HT1080 (cell line): Measurements from ENCODE around the gene ZBTB38. TPM values are rescaled to one million over a fixed set of nuclear protein-coding genes. Genes with fewer than 3 reads are reported as not detected.

Experiments
- DNase-seq: peaks from one replicate; pipeline ENCODE4 v3.0.0-alpha.2; 2015; ENCODE audit warnings: low read depth
- total RNA-seq: library from RNA; depleted of rRNA; stranded (reverse); fragments of >200 nt; shearing (Covaris generic); gene quantifications from 2 replicates; pipeline ENCODE4 v1.2.3, GENCODE V29; 2014

Gene ZBTB38
- total RNA-seq, 1 experiment from 2014 or later = 266 TPM

GRCh38 chr3:141386611-141387111, 18.4 kb downstream of the ZBTB38 start:
- DNase-seq = no peak

GRCh38 chr3:141387516-141387915, 19.2 kb downstream of the ZBTB38 start:
- no peak for DNase-seq

GRCh38 chr3:141388395-141388794, 20.1 kb downstream of the ZBTB38 start:
- no peak for DNase-seq

GRCh38 chr3:141388823-141389621, 20.7 kb downstream of the ZBTB38 start:
- DNase-seq = no peak

- DNase-seq = no peak
These were observed 21.4 kb downstream of the ZBTB38 start for GRCh38 chr3:141389703-141390102.

DNA sequence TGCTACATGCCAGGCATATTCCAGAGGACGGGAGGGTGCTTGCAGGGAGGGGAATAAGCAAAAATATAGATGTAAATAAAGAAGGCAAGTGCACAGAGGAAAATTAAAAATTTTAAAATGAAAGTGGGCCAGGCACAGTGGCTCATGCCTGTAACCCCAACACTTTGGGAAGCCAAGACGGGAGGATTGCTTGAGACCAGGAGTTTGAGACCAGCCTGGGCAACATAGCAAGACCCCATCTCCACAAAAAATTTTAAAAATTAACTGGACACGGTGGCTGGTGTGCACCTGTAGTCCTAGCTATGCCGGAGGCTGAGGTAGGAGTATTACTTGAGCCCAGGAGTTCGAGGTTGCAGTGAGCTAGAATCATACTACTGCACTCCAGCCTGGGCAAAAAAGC, 22.4 kb downstream of the ZBTB38 start:
- no peak for DNase-seq

DNA sequence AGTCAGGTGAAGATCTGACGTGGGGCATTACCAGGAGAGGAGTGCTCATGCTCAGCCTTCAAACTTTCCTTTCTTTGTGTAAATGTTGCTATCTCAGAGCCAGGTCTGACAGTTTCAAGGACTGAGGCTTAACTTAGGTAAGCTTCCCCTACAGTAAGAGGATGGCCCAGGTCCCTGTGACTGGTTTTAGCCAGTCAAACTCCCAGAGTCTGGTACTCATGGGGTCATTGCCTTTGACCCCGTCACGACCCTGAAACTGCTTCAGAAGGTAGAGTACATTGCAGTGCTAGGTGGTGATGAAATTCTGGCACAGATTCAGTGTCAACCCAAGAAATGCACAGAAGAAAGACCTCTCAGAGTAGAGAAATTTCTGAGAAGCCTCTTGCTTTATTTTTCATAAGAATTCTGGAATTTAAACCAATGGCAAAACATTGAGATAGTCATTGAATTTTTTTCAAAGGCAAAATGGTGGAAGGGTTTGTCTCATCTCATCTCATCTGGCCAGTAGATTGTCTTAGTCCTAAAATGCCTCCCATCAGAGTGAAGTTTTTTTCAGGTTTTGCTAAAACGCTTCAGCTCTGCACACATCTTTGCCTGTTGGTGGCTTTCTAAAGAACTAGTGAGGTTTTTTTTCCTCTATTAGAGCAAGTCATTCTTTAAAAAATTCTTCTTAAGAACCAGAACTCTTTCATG, 23.1 kb downstream of the ZBTB38 start:
- no peak for DNase-seq

GRCh38 chr3:141391991-141392316, 23.6 kb downstream of the ZBTB38 start:
- no peak for DNase-seq

DNA sequence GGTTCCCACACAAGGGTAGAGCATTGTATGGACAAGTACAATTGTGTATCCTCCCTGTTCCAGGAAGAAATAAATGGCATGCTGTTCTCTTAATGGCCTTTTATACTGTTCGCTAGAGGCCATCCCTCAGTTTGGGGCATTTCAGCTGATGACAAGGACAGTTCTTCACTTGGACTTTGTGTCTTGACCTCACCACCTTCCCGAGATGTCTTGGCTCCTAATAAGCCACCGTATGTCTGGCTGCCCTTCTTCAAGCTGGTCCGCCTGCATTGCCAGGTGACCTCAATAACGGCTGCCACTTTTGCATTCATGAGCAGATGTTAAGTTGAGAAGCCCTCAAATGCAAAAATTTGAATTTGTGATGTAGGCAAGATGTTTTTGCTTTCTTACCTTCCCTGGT, 24.1 kb downstream of the ZBTB38 start:
- DNase-seq = no peak

DNA sequence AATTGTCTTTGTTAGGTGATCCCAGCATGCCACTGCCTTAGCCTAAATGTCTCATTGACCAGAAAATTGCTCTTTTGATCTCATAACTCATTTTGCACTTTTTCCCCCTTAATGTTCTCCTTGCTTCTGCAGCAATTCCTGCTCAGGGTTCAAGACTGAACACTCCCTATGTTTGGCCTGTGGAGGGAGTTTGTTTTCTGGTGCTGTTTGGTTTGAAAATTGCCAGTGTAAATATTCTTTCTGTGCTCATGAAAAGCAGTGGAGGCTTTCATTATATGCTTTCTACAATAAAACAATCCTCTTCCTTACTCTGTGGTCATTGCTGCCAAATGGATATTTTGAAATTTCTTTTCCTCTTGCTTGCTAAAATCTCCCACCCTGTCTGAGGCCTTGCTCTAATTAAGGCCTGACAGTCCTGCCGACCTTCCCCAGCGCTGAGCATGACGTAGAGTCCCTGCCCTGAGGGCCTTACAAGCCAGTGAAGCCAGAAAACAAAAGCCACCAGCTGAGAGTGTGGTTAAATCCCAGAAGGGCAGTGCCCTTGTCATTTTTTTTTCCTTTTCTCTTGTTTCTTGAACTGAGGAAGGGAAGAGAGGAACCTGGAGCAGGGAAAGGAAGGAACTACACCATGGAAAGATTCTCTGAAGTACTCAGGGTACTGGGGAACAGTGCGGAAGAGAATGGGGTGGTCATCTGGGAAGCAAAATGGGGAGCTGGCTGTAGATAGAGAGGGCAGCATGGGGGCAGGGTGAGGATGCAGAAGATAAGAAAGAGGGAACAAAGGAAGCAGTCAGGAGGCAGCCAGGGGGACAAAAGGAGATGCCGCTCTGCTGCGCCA, 24.8 kb downstream of the ZBTB38 start:
- DNase-seq = no peak

GRCh38 chr3:141393735-141394076, 25.4 kb downstream of the ZBTB38 start:
- no peak for DNase-seq

DNA sequence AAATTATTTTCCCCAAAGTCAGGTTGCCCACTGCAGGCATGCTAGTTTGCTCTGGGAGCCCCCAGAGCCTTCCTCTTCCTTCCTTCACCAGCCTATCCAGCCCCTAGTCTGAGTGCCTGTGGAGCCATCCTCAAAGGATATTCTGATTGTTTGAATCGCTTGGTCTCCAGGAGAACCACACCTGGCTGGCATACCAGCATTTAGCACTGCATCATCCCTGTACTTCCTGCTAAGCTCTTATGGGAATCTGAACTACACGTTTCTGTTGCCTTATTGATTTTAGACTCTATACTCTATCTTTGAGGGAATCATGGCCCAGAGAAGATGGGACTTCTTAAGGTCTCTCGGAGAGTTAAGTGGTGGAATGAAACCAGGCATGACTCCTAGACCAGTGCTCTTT, 26.3 kb downstream of the ZBTB38 start:
- no peak for DNase-seq

DNA sequence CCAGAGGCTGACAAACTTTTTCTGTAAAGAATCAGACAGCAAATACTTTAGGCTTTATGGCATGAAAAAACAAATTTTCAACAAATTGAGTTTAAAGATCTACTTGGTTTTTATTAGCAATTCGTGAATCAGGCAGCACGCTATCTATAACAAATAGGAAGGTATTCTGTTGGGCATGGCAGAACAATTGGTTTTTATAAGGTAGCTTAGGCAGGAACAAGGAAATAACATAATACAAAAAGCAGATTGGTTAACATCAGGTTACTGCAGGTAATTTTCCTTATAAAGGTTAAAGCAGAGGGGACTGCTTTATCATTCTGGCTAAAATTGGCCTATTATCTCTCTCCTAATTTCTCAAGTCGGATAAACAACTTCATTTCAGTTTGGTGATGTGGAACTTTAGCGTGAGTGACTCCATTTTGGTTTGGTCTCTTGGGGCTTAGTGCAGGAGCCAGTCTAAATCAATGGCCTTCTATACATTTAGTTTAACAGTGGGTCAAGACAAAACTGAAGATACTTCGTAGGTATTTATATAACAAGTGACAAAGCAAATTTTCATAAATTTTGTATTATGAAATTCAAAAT, 26.8 kb downstream of the ZBTB38 start:
- no peak for DNase-seq

DNA sequence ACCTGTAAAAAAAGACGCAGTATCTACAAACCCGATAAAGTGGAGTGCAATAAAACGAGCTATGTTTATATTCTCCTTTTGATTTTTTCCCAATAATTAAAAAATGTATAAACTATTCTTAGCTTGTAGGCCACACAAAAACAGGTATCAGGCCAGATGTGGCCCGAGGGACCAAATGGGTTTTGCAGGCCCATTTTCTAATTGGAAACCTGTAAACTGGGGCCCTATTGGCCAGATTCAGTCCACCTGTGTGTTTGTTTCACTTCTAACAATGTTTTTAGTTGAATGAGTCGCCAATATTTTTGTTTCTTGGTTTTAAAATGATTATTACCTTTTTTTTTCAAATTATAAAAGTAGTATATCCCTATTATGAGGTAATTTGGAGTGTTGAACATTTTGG, 29.7 kb downstream of the ZBTB38 start:
- no peak for DNase-seq

DNA sequence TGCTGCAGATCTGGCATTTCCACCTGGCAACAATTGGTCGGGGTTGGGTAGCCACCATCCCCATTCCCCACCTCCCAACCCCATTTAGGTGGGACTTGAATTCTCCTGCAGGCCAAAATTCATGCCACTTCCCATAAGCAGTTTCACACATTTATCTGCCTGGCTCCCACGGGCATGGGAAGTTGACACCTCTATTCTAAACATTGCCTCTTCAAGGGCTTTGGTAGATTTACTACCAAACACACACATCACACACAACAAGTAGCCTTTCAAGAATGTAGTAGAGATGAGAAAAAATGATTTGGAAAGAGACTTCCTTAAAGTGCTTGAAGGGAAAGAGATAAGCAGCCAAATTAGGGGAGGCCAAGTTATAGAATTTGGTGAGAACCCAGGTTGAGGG, 30.9 kb downstream of the ZBTB38 start:
- no peak for DNase-seq

DNA sequence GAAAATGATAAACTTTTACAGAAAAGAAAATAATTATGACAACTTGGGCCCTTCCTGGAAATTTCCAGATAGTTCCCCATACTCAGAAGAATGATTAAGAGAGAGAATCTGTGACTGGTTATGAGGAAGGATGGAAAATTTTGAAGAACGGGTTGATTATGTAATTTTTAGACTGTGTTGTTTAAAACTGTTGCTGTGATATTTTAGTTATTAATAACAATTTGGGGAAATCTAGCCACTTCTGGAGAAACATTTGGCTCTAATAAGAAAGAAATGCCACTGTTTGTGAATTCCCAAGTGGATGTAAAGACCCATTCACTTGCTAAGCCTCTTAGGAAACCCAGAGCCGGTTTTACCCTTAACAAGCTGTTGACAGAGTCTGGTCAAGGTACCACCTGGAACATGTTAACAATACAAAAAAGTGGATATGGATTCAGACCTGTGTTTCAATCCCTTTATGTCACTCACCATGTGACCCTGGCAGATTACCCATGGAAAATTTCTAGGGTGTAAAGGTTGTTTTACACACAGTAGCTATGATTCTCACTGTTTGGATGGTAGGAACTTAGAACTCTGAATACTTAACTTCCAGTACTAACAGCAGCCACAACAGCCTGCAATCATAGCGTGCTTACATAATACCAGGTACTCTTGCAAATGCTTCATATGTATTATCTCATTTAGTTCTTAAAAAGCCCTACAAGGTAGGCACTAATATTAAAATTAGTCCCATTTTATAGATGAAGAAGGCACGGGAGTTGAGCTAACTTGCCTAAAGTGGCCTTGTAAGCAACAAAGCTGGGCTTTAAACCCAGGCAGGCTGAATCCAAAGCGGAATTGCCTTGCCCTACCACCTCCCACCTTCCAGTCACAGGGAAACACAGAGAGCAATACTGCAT, 32.0 kb downstream of the ZBTB38 start:
- DNase-seq = no peak

GRCh38 chr3:141401095-141401494, 32.8 kb downstream of the ZBTB38 start:
- no peak for DNase-seq

- DNase-seq = no peak
These were observed 33.5 kb downstream of the ZBTB38 start for GRCh38 chr3:141401573-141402475.

DNA sequence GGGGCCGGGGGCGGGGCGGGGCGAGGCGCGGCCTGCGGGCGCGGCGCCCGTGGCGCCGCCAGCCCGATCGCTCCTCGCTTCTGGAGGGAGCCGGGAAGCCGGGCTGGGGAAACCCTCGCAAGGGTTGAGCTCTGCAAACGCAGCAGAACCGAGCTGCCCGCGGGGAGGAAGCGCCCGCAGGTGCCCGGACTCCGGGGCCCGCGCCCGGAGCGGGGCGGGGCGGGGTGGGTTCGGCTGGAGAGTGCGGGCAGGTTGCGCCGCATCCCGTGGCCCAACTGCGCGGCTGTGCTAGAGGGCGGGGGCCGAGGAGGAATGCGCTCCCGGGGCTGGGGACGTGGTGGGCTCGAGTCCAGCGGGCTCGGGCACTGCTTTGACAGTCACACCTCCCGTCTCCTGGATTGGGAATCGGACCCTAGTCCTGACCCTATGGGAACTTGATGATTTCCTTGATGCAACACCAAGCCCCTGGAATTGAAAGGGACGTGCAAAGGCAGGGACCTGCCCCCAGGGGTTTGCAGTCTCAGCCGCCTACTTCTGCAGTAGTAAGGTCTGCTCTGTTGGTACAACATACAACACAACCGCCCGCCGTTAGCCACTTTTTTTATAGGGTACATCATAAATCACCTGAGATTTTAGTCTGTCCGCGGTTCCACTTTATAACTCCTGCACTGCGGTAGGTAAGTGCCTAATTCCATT, 34.3 kb downstream of the ZBTB38 start:
- DNase-seq = no peak
